Central memory CD4-positive, alpha-beta T cell (primary cell): ENCODE results near the gene TSC22D2.
"Not testable (repeated sequence)": the region's sequence is repeated elsewhere in the genome, so short reads cannot be mapped to it uniquely, and the experiment has no call there.

Source experiments
- DNase-seq: peaks from one replicate; pipeline ENCODE4 v3.0.0; 2022

Gene TSC22D2

DNA sequence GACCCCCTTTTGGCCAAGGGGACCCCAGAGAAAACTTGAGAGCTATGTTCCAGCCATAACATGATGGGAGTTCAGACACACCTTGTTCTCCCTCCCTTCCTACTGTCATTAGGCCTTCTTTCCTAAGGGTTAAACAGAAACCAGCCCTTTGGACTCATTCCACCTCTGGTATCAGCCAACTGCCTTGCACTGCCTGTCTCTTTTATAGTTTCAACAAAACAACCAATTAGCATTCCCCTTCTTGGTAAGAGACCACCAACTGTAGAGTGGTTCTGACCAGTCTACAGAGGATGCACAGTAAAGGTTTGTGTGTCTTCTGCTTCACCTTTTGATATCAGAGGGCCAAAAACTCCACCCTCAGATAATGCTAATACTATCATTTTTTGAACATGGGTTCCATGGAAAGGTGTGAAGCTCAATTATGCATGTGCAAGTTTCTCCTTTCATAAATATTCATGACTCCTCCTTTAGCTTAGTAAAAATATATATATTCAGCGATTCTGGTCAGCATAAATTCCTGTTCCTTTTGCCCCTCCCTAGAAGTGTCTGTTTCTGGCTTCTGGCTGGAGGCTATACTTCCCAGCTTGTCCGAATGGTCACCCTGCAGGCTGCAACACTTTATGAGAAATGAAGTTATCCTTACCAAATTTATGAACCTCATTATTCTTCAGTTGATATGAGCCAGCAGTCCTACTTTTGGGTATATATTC lies 82.3 kb downstream of the TSC22D2 start:
- no peak for DNase-seq

DNA sequence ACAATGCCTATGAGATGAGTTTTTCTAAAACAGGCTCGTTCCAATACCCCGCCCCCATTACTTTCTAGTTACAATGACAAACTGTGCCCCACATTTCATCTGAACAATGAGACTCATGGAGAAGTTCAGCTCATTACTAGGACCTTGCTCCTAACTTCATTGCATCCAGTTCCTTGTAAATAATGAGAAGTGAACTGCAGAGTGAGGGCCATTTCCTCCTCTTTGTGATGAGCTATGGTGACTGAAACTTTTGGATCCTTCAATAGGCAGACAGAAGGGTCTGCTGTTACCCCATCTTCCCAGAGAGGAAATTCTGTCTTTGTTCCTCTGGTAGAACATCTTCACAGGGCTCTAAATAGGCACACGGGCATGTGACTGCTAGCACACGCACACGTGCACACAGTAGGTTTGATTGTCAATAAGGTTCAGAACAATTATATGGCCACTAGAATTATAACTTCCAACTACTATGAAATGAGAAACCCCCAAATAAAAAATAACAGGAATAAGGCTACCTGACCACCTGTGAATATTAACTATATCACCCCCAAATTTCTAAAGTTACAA lies 86.4 kb downstream of the TSC22D2 start:
- no peak for DNase-seq

DNA sequence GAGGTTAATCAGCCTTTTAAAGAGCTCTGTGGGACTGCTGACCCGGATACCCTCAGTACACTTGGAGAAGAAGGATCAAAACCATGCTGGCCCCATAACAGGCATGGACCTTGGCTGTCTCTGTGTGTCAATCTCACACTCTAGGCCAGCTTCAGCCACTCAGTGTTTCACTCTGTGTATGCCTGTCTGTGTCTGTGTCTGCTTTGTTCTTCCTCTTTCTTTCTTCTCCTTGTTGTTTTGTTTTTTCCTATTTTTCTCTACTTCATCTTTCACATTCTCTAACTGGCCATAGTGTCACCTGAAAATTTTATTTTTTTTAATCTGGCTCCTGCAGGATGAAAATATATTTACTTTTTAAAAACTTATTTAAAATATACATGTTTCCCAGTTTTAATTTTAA lies 87.1 kb downstream of the TSC22D2 start:
- no peak for DNase-seq

DNA sequence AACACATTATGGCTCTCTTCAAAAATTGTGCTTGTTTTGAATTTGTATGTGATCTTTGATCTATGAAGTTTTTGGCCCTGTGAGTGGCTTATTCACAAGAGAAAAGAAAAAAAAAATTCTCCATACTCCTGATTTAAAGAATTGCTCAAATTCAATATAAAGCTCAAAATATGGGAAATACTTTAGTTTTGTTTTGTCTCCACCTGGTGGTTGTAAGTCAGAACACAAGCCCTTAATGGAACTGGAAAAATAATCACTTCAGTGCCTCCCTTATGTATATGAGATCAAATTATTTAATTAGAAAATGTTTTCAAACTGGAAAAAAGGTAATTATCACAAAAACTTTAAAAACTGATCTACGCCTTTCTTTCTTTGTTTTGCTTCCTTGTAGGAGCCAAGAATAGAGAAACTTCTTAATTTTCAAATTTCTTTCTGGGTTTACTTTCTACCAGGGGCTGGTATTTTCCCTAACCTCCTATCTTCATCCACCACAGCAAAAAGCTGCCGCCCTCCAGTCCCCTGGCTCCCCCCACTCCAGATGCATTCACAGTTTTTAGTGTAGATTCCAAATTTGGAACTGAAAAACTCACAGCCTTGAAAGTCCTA lies 87.6 kb downstream of the TSC22D2 start:
- DNase-seq, result peak; percentile 40

DNA sequence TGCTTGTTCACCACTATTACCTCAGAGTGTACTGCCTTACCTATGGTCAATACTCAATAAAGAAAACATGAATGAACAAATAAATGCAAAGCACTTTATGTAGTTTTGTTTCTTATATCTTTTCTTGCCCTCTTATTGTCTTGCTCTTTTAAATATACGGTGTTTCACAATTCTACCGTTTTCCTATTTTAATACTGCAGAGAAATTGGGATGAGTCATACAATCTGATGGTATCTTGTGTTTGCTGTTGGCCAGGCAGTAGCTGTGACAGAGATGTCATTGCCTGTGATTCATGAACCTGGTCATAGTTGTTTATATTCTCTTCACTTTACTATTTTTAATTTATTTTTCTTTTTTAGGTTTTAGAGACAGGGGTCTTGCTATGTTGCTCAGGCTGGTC lies 89.9 kb downstream of the TSC22D2 start:
- no peak for DNase-seq

DNA sequence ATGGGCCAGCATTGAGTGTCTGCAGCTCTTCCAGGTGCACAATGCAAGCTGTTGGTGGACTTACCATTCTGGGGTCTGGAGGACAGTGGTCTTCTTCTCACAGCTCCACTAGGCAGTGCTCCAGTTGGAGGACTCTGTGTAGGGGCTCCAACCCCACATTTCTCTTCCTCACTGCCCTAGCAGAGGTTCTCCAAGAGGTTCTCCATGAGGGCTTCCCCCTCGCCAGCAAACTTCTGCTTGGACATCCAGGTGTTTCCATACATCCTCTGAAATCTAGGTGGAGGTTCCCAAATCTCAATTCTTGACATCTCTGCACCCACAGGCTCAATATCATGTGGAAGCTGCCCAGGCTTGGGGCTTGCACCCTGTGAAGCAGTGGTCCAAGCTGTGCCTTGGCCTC lies 92.9 kb downstream of the TSC22D2 start:
- not testable (repeated sequence) for DNase-seq

DNA sequence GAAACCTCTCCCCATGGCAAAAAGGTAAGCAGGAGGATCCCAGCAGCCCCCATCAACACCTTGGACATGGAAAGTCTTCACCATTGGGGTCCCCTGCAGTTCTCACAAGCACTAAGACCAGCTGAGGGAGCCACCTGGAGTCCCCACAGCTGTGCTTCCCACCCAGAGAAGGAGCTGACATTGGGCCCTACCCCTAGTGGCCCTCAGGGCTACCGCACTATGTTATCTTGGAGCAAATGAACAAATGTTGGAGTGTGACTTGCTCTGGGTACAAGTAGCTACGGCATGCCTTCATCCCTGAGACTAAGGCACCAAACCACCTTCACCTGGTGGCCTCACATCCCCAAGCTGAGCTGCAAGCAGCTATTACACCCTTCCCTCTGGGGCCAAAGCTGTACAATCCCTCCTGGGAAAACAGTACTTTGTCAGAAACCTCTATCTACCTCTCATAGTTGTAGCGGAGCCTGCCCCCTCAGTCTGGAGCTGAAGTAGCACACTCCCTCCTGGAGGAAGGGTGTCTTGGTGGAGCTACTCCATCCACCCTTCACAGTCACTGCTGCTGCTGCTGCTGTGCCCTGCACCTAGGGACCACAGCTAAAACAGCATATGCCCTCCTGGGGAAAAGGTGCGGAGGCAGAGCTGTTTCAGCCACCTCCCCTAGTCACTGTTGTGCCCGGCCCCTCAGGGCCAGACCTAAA lies 95.5 kb downstream of the TSC22D2 start:
- DNase-seq, result no peak

DNA sequence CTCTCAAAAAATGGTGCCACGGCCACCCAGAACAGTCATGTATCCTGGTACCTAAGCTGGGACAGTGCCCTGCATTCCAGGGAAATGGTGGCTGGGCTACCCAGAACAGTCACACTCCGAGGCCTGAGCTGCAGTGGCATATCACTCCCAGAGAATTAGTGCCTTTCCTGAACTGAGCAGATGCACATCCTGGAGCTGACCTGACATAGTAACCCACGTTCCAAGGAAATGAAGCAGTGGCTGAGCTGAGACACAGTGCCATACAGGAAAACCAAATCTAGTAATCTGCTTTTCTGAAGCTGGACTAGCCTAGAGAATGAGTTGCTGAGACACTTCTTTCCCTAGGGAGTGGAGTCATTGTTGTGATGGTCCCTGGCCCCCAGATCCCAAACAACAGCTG lies 96.4 kb downstream of the TSC22D2 start:
- no peak for DNase-seq

DNA sequence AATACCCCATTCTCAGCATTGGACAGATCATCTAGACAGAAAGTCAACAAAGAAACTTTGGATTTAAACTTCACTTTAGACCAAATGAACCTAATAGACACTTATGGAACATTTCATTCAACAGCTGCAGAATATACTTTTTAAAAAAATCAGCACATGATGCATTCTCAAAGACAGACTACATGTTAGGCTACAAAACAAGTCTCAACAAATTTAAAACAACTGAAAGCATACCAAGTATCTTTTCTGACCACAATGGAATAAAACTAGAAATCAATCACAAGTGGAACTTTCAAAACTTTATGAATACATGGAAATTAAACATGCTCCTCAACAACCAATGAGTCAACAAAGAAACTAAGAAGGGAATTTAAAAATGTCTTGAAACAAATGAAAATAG lies 100.3 kb downstream of the TSC22D2 start:
- DNase-seq, result no peak

DNA sequence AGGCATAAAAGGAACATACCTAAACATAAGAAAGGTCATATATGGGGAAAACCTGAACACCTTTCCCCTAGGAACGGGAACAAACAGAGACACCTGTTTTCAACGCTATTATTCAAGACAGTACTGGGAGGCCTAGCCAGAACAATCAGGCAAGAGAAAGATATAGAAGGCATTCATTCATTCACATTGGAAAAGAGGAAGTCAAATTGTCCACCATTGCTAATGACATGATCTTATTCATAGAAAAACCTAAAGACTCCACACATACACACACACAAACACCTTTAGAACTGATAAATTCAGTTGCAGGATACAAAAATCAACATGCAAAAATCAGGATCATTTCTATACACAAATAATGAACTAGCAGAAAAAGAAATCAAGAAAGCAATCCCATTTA lies 101.7 kb downstream of the TSC22D2 start:
- DNase-seq, result no peak

DNA sequence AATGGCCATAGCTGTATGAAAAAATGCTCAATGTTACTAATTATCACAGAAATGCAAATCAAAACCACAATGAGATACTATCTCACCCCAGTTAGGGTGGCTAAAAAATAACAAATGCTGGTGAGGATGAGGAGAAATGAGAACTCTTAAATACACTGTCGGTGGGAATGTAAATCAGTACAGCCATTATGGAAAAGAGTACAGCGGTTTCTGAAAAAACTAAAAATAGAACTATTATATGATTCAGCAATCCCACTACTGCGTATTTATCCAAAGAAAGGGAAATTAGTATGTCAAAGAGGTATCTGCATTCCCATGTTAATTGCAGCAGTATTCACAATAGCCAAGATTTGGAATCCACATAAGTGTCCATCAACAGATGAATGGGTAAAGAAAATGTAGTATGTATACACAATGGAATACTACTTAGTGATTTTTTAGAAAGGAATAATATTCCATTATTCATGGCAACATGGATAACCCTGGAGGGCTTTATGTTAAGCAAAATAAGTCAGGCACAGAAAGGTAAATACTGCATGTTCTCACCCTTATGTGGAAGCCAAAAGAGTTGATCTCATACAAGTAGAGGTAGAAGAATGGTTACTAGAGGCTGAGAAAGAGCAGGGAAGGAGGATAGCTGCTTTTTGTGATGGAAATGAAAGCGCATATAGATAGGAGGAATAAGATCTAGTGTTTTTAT lies 103.2 kb downstream of the TSC22D2 start:
- DNase-seq, result no peak

DNA sequence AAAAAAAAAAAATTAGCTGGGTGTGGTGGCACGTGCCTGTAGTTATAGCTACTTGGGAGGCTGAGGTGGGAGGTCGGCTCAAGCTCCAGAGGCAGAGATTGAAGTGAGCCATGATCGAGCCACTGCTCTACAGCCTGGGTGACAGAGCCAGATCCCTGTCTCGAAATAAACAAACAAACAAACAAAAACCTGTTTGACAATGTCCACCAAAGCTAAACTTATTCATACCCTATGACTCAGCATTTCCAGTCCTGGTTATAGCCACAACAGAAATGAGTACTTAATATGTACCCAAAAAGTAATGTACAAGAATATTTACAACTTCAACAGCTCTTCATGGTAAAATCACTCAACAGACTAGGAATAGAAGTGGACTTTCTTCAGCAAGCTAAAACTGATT lies 107.1 kb downstream of the TSC22D2 start:
- DNase-seq, result no peak
